Measurements from ENCODE around the gene SERPINA10. TPM values are rescaled to one million over a fixed set of nuclear protein-coding genes. Genes with fewer than 3 reads are reported as not detected.

Gene SERPINA10
- total RNA-seq, 1 donor from 2014 or later: not detected

DNA sequence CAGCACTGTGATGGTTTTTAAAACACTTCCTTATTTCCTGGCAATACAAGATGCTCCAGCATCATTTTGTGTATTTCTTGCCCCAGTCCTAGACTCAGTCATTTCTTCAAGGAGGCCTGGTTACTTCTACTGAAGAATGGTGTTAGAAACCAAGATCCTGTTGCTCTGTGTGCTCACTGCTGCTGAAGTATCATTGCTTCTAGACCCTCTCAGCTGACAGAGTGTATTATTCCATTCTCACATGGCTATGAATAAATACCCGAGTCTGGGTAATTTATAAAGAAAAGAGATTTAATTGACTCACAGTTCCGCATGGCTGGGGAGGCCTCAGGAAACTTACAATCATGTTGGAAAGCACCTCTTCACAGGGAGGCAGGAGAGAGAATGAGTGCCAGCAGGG is 45.0 kb upstream of the SERPINA10 start:
- no peaks in the 10 kb centered on the region for H3K27me3 Mint-ChIP-seq (ENCODE audit: unreplicated experiment)
- no peak for TF ChIP-seq CTCF (IDR thresholded peaks at IDR 0.05; ENCODE audit: unreplicated experiment)
- H3K27ac Mint-ChIP-seq (ENCODE audit: unreplicated experiment): no peak overlapping the region
- H3K36me3 Mint-ChIP-seq (ENCODE audit: low read depth, unreplicated experiment): no peaks in the 10 kb centered on the region
- no peaks in the 10 kb centered on the region for H3K4me1 Mint-ChIP-seq (ENCODE audit: unreplicated experiment)
- no peak overlapping the region for H3K4me3 Mint-ChIP-seq (ENCODE audit: unreplicated experiment)
- H3K9me3 Mint-ChIP-seq (ENCODE audit: unreplicated experiment): no peaks in the 10 kb centered on the region
- no peak for DNase-seq (ENCODE audit: low spot score)

DNA sequence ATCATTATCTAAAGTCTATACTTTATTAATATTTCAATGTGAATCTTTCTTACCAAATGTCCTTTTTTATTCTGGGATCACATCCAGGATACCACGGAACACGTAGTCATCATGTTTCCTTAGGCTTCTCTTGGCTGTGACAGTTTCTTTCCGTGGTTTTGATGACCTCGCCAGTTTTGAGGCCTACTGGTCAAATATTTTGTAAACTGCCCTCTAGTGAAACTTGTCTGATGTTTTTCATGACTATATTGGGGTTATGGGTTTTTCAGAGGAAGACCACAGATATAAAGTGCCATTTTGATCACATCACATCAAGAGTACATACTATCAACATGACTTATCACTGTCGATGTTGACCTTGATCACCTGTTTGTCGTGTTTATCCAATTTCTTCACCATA is 44.2 kb upstream of the SERPINA10 start:
- no peaks in the 10 kb centered on the region for H3K36me3 Mint-ChIP-seq (ENCODE audit: low read depth, unreplicated experiment)
- no peaks in the 10 kb centered on the region for H3K27me3 Mint-ChIP-seq (ENCODE audit: unreplicated experiment)
- H3K4me3 Mint-ChIP-seq (ENCODE audit: unreplicated experiment): no peak overlapping the region
- no peak overlapping the region for H3K27ac Mint-ChIP-seq (ENCODE audit: unreplicated experiment)
- H3K9me3 Mint-ChIP-seq (ENCODE audit: unreplicated experiment): no peaks in the 10 kb centered on the region
- DNase-seq (ENCODE audit: low spot score): no peak
- no peaks in the 10 kb centered on the region for H3K4me1 Mint-ChIP-seq (ENCODE audit: unreplicated experiment)
- no peak for TF ChIP-seq CTCF (IDR thresholded peaks at IDR 0.05; ENCODE audit: unreplicated experiment)

GRCh38 chr14:94334872-94335271 is 41.8 kb upstream of the SERPINA10 start:
- H3K4me1 Mint-ChIP-seq (ENCODE audit: unreplicated experiment): no peaks in the 10 kb centered on the region
- no peaks in the 10 kb centered on the region for H3K36me3 Mint-ChIP-seq (ENCODE audit: low read depth, unreplicated experiment)
- no peaks in the 10 kb centered on the region for H3K9me3 Mint-ChIP-seq (ENCODE audit: unreplicated experiment)
- no peak overlapping the region for H3K4me3 Mint-ChIP-seq (ENCODE audit: unreplicated experiment)
- peaks cover 4% of the 10 kb centered on the region for H3K27me3 Mint-ChIP-seq (ENCODE audit: unreplicated experiment)
- TF ChIP-seq CTCF (IDR thresholded peaks at IDR 0.05; ENCODE audit: unreplicated experiment): no peak
- no peak overlapping the region for H3K27ac Mint-ChIP-seq (ENCODE audit: unreplicated experiment)
- DNase-seq (ENCODE audit: low spot score): no peak

- Mint-ChIP-seq H3K4me3 (ENCODE audit: unreplicated experiment) (no peak overlapping the region), H3K27ac (ENCODE audit: unreplicated experiment) (no peak overlapping the region), H3K9me3 (ENCODE audit: unreplicated experiment) (no peaks in the 10 kb centered on the region), H3K4me1 (ENCODE audit: unreplicated experiment) (peaks cover 3% of the 10 kb centered on the region), H3K36me3 (ENCODE audit: low read depth, unreplicated experiment) (no peaks in the 10 kb centered on the region), H3K27me3 (ENCODE audit: unreplicated experiment) (peaks cover 4% of the 10 kb centered on the region)
- DNase-seq (ENCODE audit: low spot score): no peak
- TF ChIP-seq CTCF (IDR thresholded peaks at IDR 0.05; ENCODE audit: unreplicated experiment): no peak
Observed at GRCh38 chr14:94332587-94332986, 39.5 kb upstream of the SERPINA10 start.

- no peak overlapping the region for H3K27ac Mint-ChIP-seq (ENCODE audit: unreplicated experiment)
- no peaks in the 10 kb centered on the region for H3K36me3 Mint-ChIP-seq (ENCODE audit: low read depth, unreplicated experiment)
- no peak for DNase-seq (ENCODE audit: low spot score)
- H3K4me3 Mint-ChIP-seq (ENCODE audit: unreplicated experiment): no peak overlapping the region
- H3K9me3 Mint-ChIP-seq (ENCODE audit: unreplicated experiment): no peaks in the 10 kb centered on the region
- H3K4me1 Mint-ChIP-seq (ENCODE audit: unreplicated experiment): peaks cover 7% of the 10 kb centered on the region
- TF ChIP-seq CTCF (IDR thresholded peaks at IDR 0.05; ENCODE audit: unreplicated experiment): no peak
- H3K27me3 Mint-ChIP-seq (ENCODE audit: unreplicated experiment): peaks cover 4% of the 10 kb centered on the region
Observed at GRCh38 chr14:94332063-94332583, 39.1 kb upstream of the SERPINA10 start.
